Hepatocyte (in vitro differentiated cells): ENCODE data around the gene OSBPL3. TPM values are rescaled to one million over a fixed set of nuclear protein-coding genes. Genes with fewer than 3 reads are reported as not detected.

Experiments used
- DNase-seq: peaks from one replicate; pipeline ENCODE4 v3.0.0-alpha.2; 2016; ENCODE audit warnings: low spot score
- H2AFZ ChIP-seq: fragments of 200-600 bp; sonication (generic); 2 replicates; pipeline ENCODE4 v1.6.0; 2016; ENCODE audit warnings: antibody characterized with exemption, mild to moderate bottlenecking
- H3K27ac ChIP-seq: fragments of 200-600 bp; sonication (generic); 2 replicates; pipeline ENCODE4 v1.5.1; 2016; ENCODE audit warnings: mild to moderate bottlenecking
- H3K27me3 ChIP-seq: fragments of 200-600 bp; sonication (generic); 2 replicates; pipeline ENCODE4 v1.6.1; 2016
- H3K36me3 ChIP-seq: fragments of 200-600 bp; sonication (generic); replicated peaks from 2 replicates; pipeline ENCODE4 v1.5.1; 2016; ENCODE audit warnings: low read depth; ENCODE audit not compliant: insufficient read depth
- H3K4me1 ChIP-seq: fragments of 200-600 bp; sonication (generic); 2 replicates; pipeline ENCODE4 v1.5.1; 2016; ENCODE audit warnings: mild to moderate bottlenecking, moderate library complexity; ENCODE audit not compliant: insufficient read depth
- H3K4me2 ChIP-seq: fragments of 200-600 bp; sonication (generic); 2 replicates; pipeline ENCODE4 v1.6.0; 2016
- H3K4me3 ChIP-seq: fragments of 200-600 bp; sonication (generic); 2 replicates; pipeline ENCODE4 v1.5.1; 2016; ENCODE audit warnings: mild to moderate bottlenecking
- H3K79me2 ChIP-seq: fragments of 200-600 bp; sonication (generic); 2 replicates; pipeline ENCODE4 v1.6.0; 2017; ENCODE audit warnings: mild to moderate bottlenecking
- H3K9me2 ChIP-seq: fragments of 200-600 bp; sonication (generic); replicated peaks from 2 replicates; pipeline ENCODE4 v1.6.0; 2017; ENCODE audit warnings: mild to moderate bottlenecking; ENCODE audit not compliant: insufficient read depth
- H3K9me3 ChIP-seq: fragments of 200-600 bp; sonication (generic); 2 replicates; pipeline ENCODE4 v1.5.1; 2016; ENCODE audit warnings: low read depth, mild to moderate bottlenecking
- H4K20me1 ChIP-seq: fragments of 200-600 bp; sonication (generic); 2 replicates; pipeline ENCODE4 v1.6.0; 2016; ENCODE audit warnings: mild to moderate bottlenecking; ENCODE audit not compliant: insufficient read depth, poor library complexity, severe bottlenecking
- CTCF ChIP-seq: fragments of 200-600 bp; sonication (generic); IDR thresholded peaks from 2 replicates; pipeline ENCODE4 v1.5.1; 2016; ENCODE audit warnings: antibody characterized with exemption, mild to moderate bottlenecking; ENCODE audit not compliant: poor library complexity
- EZH2 ChIP-seq: fragments of 200-600 bp; sonication (generic); IDR thresholded peaks from 2 replicates; pipeline ENCODE4 v1.6.1; 2016; ENCODE audit warnings: antibody characterized with exemption, mild to moderate bottlenecking, borderline replicate concordance
- EZH2phosphoT487 ChIP-seq: fragments of 200-600 bp; sonication (generic); IDR thresholded peaks from one replicate; pipeline ENCODE4 v1.6.1; 2018; ENCODE audit warnings: antibody characterized with exemption, mild to moderate bottlenecking, low read depth, moderate library complexity; ENCODE audit not compliant: unreplicated experiment, severe bottlenecking
- WGBS: methylation state at CpG from one replicate; pipeline ENCODE4 v1.1.6; 2016; ENCODE audit warnings: low lambda C conversion rate; ENCODE audit errors: missing lambda C conversion rate; 5-methylcytosine and 5-hydroxymethylcytosine counted together
- polyA plus RNA-seq: library from polyadenylated mRNA; unstranded; fragments of >200 nt; fragmentation: Nextera tagmentation; extraction: Ambion mirVana; gene quantifications from 2 replicates; pipeline ENCODE4 v1.2.1, GENCODE V29; 2016
- total RNA-seq: library from RNA; depleted of rRNA; stranded (reverse); fragments of >200 nt; gene quantifications from 2 replicates; pipeline ENCODE4 v1.2.3, GENCODE V29; 2014

OSBPL3 gene
- total and polyA plus RNA-seq, 2 experiments from 2014 or later = 11.4 to 18.0 TPM

GRCh38 chr7:24769014-24769830, 210.8 kb downstream of the OSBPL3 start:
- Histone ChIP-seq H2AFZ (no peak overlapping the region), H3K27ac (no peak overlapping the region), H3K4me1 (no peaks in the 10 kb centered on the region), H3K79me2 (no peaks in the 10 kb centered on the region), H3K27me3 (no peaks in the 10 kb centered on the region), H3K9me3 (no peaks in the 10 kb centered on the region), H4K20me1 (no peaks in the 10 kb centered on the region), H3K4me3 (no peak overlapping the region), H3K9me2 (no peaks in the 10 kb centered on the region), H3K4me2 (no peak overlapping the region), H3K36me3 (no peaks in the 10 kb centered on the region)
- DNase-seq = no peak
- TF ChIP-seq EZH2 (no peak), EZH2phosphoT487 (no peak), CTCF (no peak)
- WGBS = 81% methylated on average over 9 of the region's 9 CpGs

GRCh38 chr7:24767878-24768569, 212.0 kb downstream of the OSBPL3 start:
- no peak overlapping the region for H3K4me2 ChIP-seq
- no peak overlapping the region for H2AFZ ChIP-seq
- no peak overlapping the region for H3K27ac ChIP-seq
- H4K20me1 ChIP-seq = no peaks in the 10 kb centered on the region
- H3K4me1 ChIP-seq = no peaks in the 10 kb centered on the region
- H3K9me3 ChIP-seq = no peaks in the 10 kb centered on the region
- DNase-seq = no peak
- TF ChIP-seq EZH2phosphoT487 (no peak), CTCF (no peak), EZH2 (no peak)
- no peaks in the 10 kb centered on the region for H3K36me3 ChIP-seq
- H3K4me3 ChIP-seq = no peak overlapping the region
- no peaks in the 10 kb centered on the region for H3K27me3 ChIP-seq
- WGBS = 70% methylated on average over 9 of the region's 9 CpGs
- H3K9me2 ChIP-seq = no peaks in the 10 kb centered on the region
- no peaks in the 10 kb centered on the region for H3K79me2 ChIP-seq

- Histone ChIP-seq H3K79me2 (no peaks in the 10 kb centered on the region), H3K4me2 (no peak overlapping the region), H3K27me3 (no peaks in the 10 kb centered on the region), H2AFZ (no peak overlapping the region), H3K27ac (no peak overlapping the region), H3K4me3 (no peak overlapping the region), H4K20me1 (no peaks in the 10 kb centered on the region), H3K9me3 (no peaks in the 10 kb centered on the region), H3K4me1 (no peaks in the 10 kb centered on the region), H3K9me2 (no peaks in the 10 kb centered on the region), H3K36me3 (no peaks in the 10 kb centered on the region)
- no peak for DNase-seq
- WGBS = 66% methylated on average over 8 of the region's 8 CpGs
- TF ChIP-seq CTCF (no peak), EZH2phosphoT487 (no peak), EZH2 (no peak)
Observed at GRCh38 chr7:24764972-24765744, 214.8 kb downstream of the OSBPL3 start.
